GM12865 (cell line): Measurements from ENCODE around the gene ARHGEF26.

Experiments
- DNase-seq: peaks from one replicate; pipeline ENCODE4 v3.0.0; 2010; ENCODE audit warnings: low read depth
- H3K4me3 ChIP-seq: 2 replicates; pipeline ENCODE4 v1.5.1; 2011; ENCODE audit warnings: mild to moderate bottlenecking, low read depth, low read length, control low read depth
- TF ChIP-seq, protein P1 (sequence below): IDR thresholded peaks from 2 replicates; pipeline ENCODE4 v1.5.1; 2011; ENCODE audit warnings: low read length, control low read depth, low read depth, inconsistent platforms; ENCODE audit not compliant: insufficient read depth; ENCODE audit errors: missing control alignments

The ARHGEF26 gene

DNA sequence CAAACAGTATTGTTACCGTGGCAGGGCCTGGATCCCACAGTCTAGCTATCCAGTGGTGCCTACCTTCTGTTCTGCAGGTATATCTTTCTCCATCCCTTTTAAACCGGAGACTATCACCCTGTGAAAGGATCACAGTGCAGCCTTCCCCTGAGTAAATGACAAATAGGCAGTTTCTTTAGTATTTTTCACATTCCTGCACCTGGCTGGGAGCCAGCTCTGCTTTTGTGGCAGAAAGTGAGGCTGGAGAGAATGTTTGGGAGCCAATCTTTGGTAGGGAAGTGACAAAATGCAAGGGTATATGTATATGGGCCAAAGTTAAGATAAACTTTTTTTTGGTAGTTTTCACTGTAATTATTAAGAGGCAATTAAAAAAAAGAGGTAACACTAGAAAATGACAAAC lies 54.8 kb downstream of the ARHGEF26 start:
- H3K4me3 ChIP-seq, result no peak overlapping the region
- no peak for DNase-seq
- TF ChIP-seq, protein P1, sequence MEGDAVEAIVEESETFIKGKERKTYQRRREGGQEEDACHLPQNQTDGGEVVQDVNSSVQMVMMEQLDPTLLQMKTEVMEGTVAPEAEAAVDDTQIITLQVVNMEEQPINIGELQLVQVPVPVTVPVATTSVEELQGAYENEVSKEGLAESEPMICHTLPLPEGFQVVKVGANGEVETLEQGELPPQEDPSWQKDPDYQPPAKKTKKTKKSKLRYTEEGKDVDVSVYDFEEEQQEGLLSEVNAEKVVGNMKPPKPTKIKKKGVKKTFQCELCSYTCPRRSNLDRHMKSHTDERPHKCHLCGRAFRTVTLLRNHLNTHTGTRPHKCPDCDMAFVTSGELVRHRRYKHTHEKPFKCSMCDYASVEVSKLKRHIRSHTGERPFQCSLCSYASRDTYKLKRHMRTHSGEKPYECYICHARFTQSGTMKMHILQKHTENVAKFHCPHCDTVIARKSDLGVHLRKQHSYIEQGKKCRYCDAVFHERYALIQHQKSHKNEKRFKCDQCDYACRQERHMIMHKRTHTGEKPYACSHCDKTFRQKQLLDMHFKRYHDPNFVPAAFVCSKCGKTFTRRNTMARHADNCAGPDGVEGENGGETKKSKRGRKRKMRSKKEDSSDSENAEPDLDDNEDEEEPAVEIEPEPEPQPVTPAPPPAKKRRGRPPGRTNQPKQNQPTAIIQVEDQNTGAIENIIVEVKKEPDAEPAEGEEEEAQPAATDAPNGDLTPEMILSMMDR, result no peak

- DNase-seq, result no peak
- TF ChIP-seq, protein P1, result no peak
- H3K4me3 ChIP-seq, result no peak overlapping the region
Measured at GRCh38 chr3:154177406-154177805, 56.2 kb downstream of the ARHGEF26 start.

GRCh38 chr3:154178172-154178571 lies 57.0 kb downstream of the ARHGEF26 start:
- no peak for DNase-seq
- H3K4me3 ChIP-seq, result no peak overlapping the region
- TF ChIP-seq, protein P1, result no peak

- TF ChIP-seq, protein P1, result no peak
- no peak for DNase-seq
Measured at GRCh38 chr3:154180836-154181691, 59.9 kb downstream of the ARHGEF26 start.

GRCh38 chr3:154182322-154182922 lies 61.2 kb downstream of the ARHGEF26 start:
- DNase-seq, result no peak
- H3K4me3 ChIP-seq, result no peak overlapping the region
- TF ChIP-seq, protein P1, result no peak

More at GRCh38 chr3:154180836-154181691, 59.9 kb downstream of the ARHGEF26 start:
- H3K4me3 ChIP-seq, result no peak overlapping the region

DNA sequence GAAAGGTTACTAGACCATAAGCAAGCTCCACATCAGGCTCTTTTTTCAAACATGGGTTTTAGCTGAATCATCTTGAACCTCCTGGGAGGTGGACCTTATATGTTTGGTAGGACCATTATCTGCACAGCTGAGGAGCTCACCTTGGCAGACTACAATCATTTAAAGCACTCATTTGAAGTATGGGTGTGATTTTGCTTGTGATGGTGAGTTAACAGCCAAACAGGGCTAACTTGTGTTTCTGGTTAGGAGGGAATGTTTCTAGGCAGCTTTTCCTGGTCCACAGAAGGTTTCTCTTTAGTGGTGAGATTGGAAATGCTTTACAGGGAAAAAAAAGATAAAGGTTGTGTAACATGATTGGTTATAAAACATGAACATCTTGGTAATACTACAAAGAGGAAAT lies 61.8 kb downstream of the ARHGEF26 start:
- no peak for DNase-seq
- no peak overlapping the region for H3K4me3 ChIP-seq
- TF ChIP-seq, protein P1, result no peak
